ENCODE data around the gene POLR3B. TPM values are rescaled to one million over a fixed set of nuclear protein-coding genes. Genes with fewer than 3 reads are reported as not detected.

The POLR3B gene
- total and polyA plus RNA-seq, 10 of the 15 experiments (the other 5 are each of a cell fraction or from before 2014, with no cell fraction given): 2.3 to 10.5 (median 8.0) TPM

- in situ Hi-C loops (cut with MboI): no loop called here
- no peak for DNase-seq (ENCODE audit: low read depth, low spot score)
- Histone ChIP-seq H3K79me2 (ENCODE audit: control insufficient read depth, insufficient read depth, low read length) (no peaks in the 10 kb centered on the region), H3K9ac (ENCODE audit: control insufficient read depth, insufficient read depth, low read length) (no peak overlapping the region), H3K36me3 (ENCODE audit: control insufficient read depth in 2 of 2, insufficient read depth in 2 of 2, low read length in 1 of 2) (no peaks in the 10 kb centered on the region; a peak in 3 of 4 replicates), H3K4me1 (ENCODE audit: control insufficient read depth, insufficient read depth, low read length) (no peaks in the 10 kb centered on the region), H4K20me1 (ENCODE audit: control insufficient read depth, insufficient read depth) (no peaks in the 10 kb centered on the region), H3K27ac (ENCODE audit: control insufficient read depth, insufficient read depth) (no peak overlapping the region), H3K27me3 (replicated peaks in 1 of 2; ENCODE audit: control insufficient read depth in 2 of 2, insufficient read depth in 2 of 2, low read length in 1 of 2) (no peaks in the 10 kb centered on the region), H2AFZ (ENCODE audit: control insufficient read depth, low read depth, low read length) (no peak overlapping the region), H3K4me2 (ENCODE audit: control insufficient read depth, insufficient read depth) (no peak overlapping the region), H3K4me3 (no peak overlapping the region), H3K9me3 (replicated peaks; ENCODE audit: control insufficient read depth, insufficient read depth, low read length) (no peaks in the 10 kb centered on the region)
- ChIA-PET RAD21 (ENCODE audit: unreplicated experiment) (no interaction called here), POLR2A (no interaction called here), SMC1A (ENCODE audit: uncharacterized antibody, unreplicated experiment) (no interaction called here), CTCF (no interaction called here)
- no peak for TF ChIP-seq ATF3 (IDR thresholded peaks at IDR 0.05; ENCODE audit: borderline replicate concordance, extremely low read depth, low read depth, low read length)
- TF ChIP-seq MEF2B (IDR thresholded peaks at IDR 0.05; ENCODE audit: partially characterized antibody, poor library complexity, severe bottlenecking): no peak
- no peak for TF ChIP-seq PAX5 (IDR thresholded peaks at IDR 0.05; ENCODE audit: borderline replicate concordance, low read depth, low read length)
- no peak for TF ChIP-seq DPF2 (IDR thresholded peaks at IDR 0.05)
- no peak for FAIRE-seq
- ATAC-seq: no peak
- WGBS (ENCODE audit: insufficient coverage, insufficient replicate concordance, low lambda C conversion rate, missing lambda C conversion rate): 98% methylated on average over 2 of the region's 2 CpGs
- BruUV-seq (replicated peaks): no TSS peak
- intact Hi-C loops (cut with micrococcal nuclease; ENCODE audit: unreplicated experiment): no loop called here
These were observed 58.7 kb downstream of the POLR3B start for GRCh38 chr12:106416273-106416672.

- ATAC-seq (no peak), FAIRE-seq (no peak), DNase-seq (ENCODE audit: low read depth, low spot score) (no peak)
- ChIA-PET CTCF (interaction anchor here (1.3 to 1.5 kb wide), 3 partner anchors 10 to 423 kb away, joined by 3 to 5 read pairs (median 3); no protein-coding TSS in a partner anchor), SMC1A (ENCODE audit: uncharacterized antibody, unreplicated experiment) (interaction anchor here (0.7 to 1.6 kb wide), 5 partner anchors 13 to 531 kb away, joined by 3 to 4 read pairs (median 3); no protein-coding TSS in a partner anchor), RAD21 (ENCODE audit: unreplicated experiment) (no interaction called here), POLR2A (no interaction called here)
- Histone ChIP-seq H4K20me1 (ENCODE audit: control insufficient read depth, insufficient read depth) (no peaks in the 10 kb centered on the region), H3K4me2 (ENCODE audit: control insufficient read depth, insufficient read depth) (no peak overlapping the region), H3K4me1 (ENCODE audit: control insufficient read depth, insufficient read depth, low read length) (no peaks in the 10 kb centered on the region), H3K27ac (ENCODE audit: control insufficient read depth, insufficient read depth) (no peak overlapping the region), H2AFZ (ENCODE audit: control insufficient read depth, low read depth, low read length) (no peak overlapping the region), H3K79me2 (ENCODE audit: control insufficient read depth, insufficient read depth, low read length) (no peaks in the 10 kb centered on the region), H3K4me3 (no peak overlapping the region), H3K9ac (ENCODE audit: control insufficient read depth, insufficient read depth, low read length) (no peak overlapping the region), H3K36me3 (ENCODE audit: control insufficient read depth in 2 of 2, insufficient read depth in 2 of 2, low read length in 1 of 2) (no peaks in the 10 kb centered on the region; a peak in 3 of 4 replicates), H3K9me3 (replicated peaks; ENCODE audit: control insufficient read depth, insufficient read depth, low read length) (no peaks in the 10 kb centered on the region), H3K27me3 (replicated peaks in 1 of 2; ENCODE audit: control insufficient read depth in 2 of 2, insufficient read depth in 2 of 2, low read length in 1 of 2) (no peaks in the 10 kb centered on the region)
- 98% methylated on average over 7 of the region's 7 CpGs for WGBS (ENCODE audit: insufficient coverage, insufficient replicate concordance, low lambda C conversion rate, missing lambda C conversion rate)
- in situ Hi-C loops (cut with MboI): no loop called here
- intact Hi-C loops (cut with micrococcal nuclease; ENCODE audit: unreplicated experiment): no loop called here
- no TSS peak for BruUV-seq (replicated peaks)
- TF ChIP-seq ZBTB4 (CRISPR knock-in tag; IDR thresholded peaks at IDR 0.05) (no peak), MYB (IDR thresholded peaks at IDR 0.05; ENCODE audit: borderline replicate concordance, low read depth, low read length) (no peak), MYC (IDR thresholded peaks at IDR 0.05; ENCODE audit: insufficient read depth, insufficient read length, insufficient replicate concordance, low read length, severe bottlenecking) (no peak), CREB1 (IDR thresholded peaks at IDR 0.05; ENCODE audit: low read depth) (no peak), SIN3A (IDR thresholded peaks at IDR 0.05; ENCODE audit: low read depth, low read length) (no peak), MTA2 (IDR thresholded peaks at IDR 0.05; ENCODE audit: low read depth) (no peak), RELA (IDR thresholded peaks at IDR 0.05; ENCODE audit: borderline replicate concordance, partially characterized antibody) (no peak)
These were observed 60.7 kb downstream of the POLR3B start for GRCh38 chr12:106417926-106418910.

Data from GM12878 (cell line).